GM12892 (cell line): ENCODE data around the gene BCAS2. TPM values are rescaled to one million over a fixed set of nuclear protein-coding genes. Genes with fewer than 3 reads are reported as not detected.

Experiments used
- DNase-seq: peaks from one replicate; pipeline ENCODE4 v3.0.0; 2011; ENCODE audit not compliant: insufficient read length
- FAIRE-seq: peaks from 2 replicates; lab custom pipeline; 2011; peaks lifted over from hg19 to GRCh38; lab: Jason Lieb, UNC
- POLR2A ChIP-seq: IDR thresholded peaks from 2 replicates; pipeline ENCODE4 v1.6.1; 2011; ENCODE audit warnings: low read depth, low read length, control low read depth
- POLR2AphosphoS5 ChIP-seq: IDR thresholded peaks from 2 replicates; pipeline ENCODE4 v1.6.1; 2011; ENCODE audit warnings: low read depth, low read length, control low read depth
- TAF1 ChIP-seq: IDR thresholded peaks from 2 replicates; pipeline ENCODE4 v1.6.1; 2011; ENCODE audit warnings: low read depth, mild to moderate bottlenecking, control low read depth, low read length, borderline replicate concordance
- polyA plus RNA-seq: library from polyadenylated mRNA; unstranded; fragments of >200 nt; gene quantifications from one replicate; pipeline ENCODE4 v1.2.1, GENCODE V29; 2012; ENCODE audit warnings: missing spikeins, inconsistent platforms; ENCODE audit not compliant: missing spikeins

BCAS2 gene
- 51.4 TPM for polyA plus RNA-seq

GRCh38 chr1:114581335-114582287, at the start of gene BCAS2:
BCAS2 (minus strand) TSS chr1:114581615; CDS start chr1:114581591, 24 bp downstream.
- DNase-seq (peak; percentile 52), FAIRE-seq (peak; percentile 97)
- peak; percentile 95 for TF ChIP-seq POLR2A
- peak; percentile 85 for TF ChIP-seq TAF1
- peak; percentile 93 for TF ChIP-seq POLR2AphosphoS5

DNA sequence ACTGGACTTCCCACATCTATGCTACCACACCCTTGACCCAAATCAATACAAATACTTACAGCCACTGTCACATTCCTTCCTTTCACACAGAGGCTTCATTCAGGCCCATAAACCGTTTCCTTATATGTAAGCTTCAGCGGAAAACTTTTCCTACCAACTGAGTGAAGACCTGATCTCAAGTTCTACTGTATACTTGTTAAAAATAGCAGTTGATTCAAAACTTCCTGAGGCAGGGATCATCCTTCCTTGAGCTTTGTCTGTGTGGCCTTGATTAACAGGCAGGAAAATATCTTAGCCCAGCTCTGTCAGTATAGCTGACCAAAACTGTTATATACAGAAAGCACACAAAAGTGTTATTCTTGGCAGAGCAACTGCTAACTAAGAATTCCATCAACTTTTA, 45.7 kb upstream of the BCAS2 start:
- no peak for DNase-seq
- FAIRE-seq, result no peak
- no peak for TF ChIP-seq POLR2AphosphoS5
- TF ChIP-seq TAF1, result no peak

DNA sequence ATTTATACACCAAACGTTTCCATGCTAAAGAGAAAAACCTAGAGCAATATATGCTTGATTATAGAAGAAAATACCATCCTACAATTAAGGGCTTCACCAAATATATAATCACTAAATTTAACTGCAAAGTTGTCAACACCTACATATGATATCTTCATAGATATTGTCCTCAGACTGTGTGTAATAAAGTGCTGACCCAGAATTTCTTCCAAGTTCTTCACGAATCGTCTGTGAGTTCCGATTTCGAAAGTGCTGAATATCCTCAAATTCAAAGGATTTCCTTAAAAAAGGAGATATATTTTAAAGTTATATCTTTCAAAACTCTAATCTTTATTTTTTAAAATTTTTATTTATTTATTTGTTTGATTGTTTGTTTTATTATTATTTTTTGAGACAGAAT, 41.9 kb upstream of the BCAS2 start:
- DNase-seq, result no peak
- TF ChIP-seq POLR2AphosphoS5, result no peak
- TF ChIP-seq POLR2A, result no peak
- TF ChIP-seq TAF1, result no peak
- no peak for FAIRE-seq

DNA sequence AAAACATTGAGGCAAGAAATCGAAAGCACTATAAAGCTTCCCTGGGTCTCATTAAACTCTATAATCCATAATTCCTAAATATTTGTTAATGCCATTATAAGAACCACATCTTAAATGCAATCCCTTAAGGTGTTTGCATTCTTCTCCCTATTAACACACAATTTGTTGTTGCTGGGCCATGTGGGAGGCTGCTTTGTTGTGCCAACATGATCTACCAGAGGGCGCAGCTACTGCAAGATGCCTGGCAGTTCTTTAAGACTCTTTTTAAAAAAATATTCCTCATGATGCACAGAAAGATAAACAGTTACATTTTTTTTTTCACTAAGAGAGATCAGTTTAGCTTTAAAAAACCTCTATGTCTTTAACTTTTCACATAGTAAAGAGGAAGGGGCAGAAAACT, 39.0 kb upstream of the BCAS2 start:
- TF ChIP-seq TAF1, result no peak
- no peak for TF ChIP-seq POLR2AphosphoS5
- TF ChIP-seq POLR2A, result no peak
- no peak for FAIRE-seq
- no peak for DNase-seq

- FAIRE-seq, result no peak
- TF ChIP-seq POLR2A (no peak), TAF1 (no peak), POLR2AphosphoS5 (no peak)
These were observed 37.2 kb upstream of the BCAS2 start for GRCh38 chr1:114618606-114619005.

DNA sequence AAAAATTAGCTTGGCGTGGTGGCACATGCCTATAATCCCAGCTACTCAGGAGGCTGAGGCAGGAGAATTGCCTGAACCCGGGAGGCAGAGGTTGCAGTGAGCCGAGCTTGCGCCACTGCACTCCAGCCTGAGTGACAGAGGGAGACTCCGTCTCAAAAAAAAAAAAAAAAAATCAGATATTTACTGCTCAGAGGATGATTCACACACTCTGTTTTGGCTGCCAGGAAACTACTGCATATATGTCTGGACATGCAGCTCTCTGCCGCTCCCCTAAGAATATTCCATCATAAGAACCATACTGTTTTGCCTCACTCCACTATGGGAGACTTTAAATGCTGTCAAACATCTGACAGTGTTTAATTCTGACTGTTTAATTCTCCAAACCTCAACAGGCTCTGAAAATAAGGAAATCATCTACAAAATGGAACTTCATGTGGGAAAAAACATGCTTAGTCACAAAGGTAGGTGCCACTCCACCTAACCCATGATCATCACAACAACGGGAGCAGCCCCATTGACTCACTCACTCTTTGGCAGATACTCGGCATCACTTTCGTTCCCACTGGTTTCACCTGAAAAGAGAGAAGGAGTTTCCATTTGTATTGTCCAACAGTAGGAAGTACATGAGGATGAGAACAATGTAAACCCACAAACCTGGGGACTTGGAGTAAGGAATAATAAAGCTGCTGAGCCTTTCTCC, 29.3 kb upstream of the BCAS2 start:
- DNase-seq (no peak), FAIRE-seq (no peak)
- TF ChIP-seq POLR2A, result no peak
- TF ChIP-seq POLR2AphosphoS5, result no peak
- TF ChIP-seq TAF1, result no peak

More at GRCh38 chr1:114618606-114619005, 37.2 kb upstream of the BCAS2 start:
- no peak for DNase-seq

GRCh38 chr1:114609826-114610225, 28.4 kb upstream of the BCAS2 start:
- TF ChIP-seq POLR2A (no peak), POLR2AphosphoS5 (no peak), TAF1 (no peak)
- FAIRE-seq (no peak), DNase-seq (no peak)

GRCh38 chr1:114609026-114609425, 27.6 kb upstream of the BCAS2 start:
- TF ChIP-seq TAF1 (no peak), POLR2A (no peak), POLR2AphosphoS5 (no peak)
- FAIRE-seq, result no peak
- DNase-seq, result no peak

GRCh38 chr1:114607223-114607622, 25.8 kb upstream of the BCAS2 start:
- no peak for FAIRE-seq
- DNase-seq, result no peak
- TF ChIP-seq TAF1 (no peak), POLR2A (no peak), POLR2AphosphoS5 (no peak)

- TF ChIP-seq POLR2AphosphoS5, result no peak
- TF ChIP-seq TAF1, result no peak
- no peak for TF ChIP-seq POLR2A
- DNase-seq (no peak), FAIRE-seq (no peak)
These were observed 16.5 kb upstream of the BCAS2 start for GRCh38 chr1:114597949-114598348.

- TF ChIP-seq POLR2AphosphoS5 (no peak), TAF1 (no peak), POLR2A (no peak)
- FAIRE-seq (no peak), DNase-seq (no peak)
These were observed 14.2 kb upstream of the BCAS2 start for GRCh38 chr1:114595602-114596001.
